BLaER1 treated with 17β-estradiol and CSF1 and Interleukin-3, amounts not matched to agents 10 nM and 100 nM (cell line): ENCODE measurements around the gene WBP2.

Experiments
- H3K27ac ChIP-seq, 11 experiments: shearing (Covaris generic); formaldehyde crosslinking; 2 replicates each; pipeline ENCODE4 v1.8.1; 2022
- H3K27me3 ChIP-seq, 11 experiments: shearing (Covaris generic); formaldehyde crosslinking; 2 replicates each; pipeline ENCODE4 v1.8.1; 2022
- H3K36me3 ChIP-seq, 11 experiments: shearing (Covaris generic); formaldehyde crosslinking; 2 replicates each; pipeline ENCODE4 v1.8.1; 2022
- H3K4me1 ChIP-seq, 10 experiments: shearing (Covaris generic); formaldehyde crosslinking; 2 replicates each; pipeline ENCODE4 v1.8.1; 2022
- H3K4me2 ChIP-seq, 11 experiments: shearing (Covaris generic); formaldehyde crosslinking; 2 replicates each; pipeline ENCODE4 v1.8.1; 2022
- H3K4me3 ChIP-seq, 10 experiments: shearing (Covaris generic); formaldehyde crosslinking; 2 replicates each; pipeline ENCODE4 v1.8.1; 2022
- H3K9ac ChIP-seq, 11 experiments: shearing (Covaris generic); formaldehyde crosslinking; 2 replicates each; pipeline ENCODE4 v1.8.1; 2022
- H3K9me3 ChIP-seq, 11 experiments: shearing (Covaris generic); formaldehyde crosslinking; replicated peaks in 1 of 11; 2 replicates each; pipeline ENCODE4 v1.8.1; 2022
- H4K20me1 ChIP-seq, 11 experiments: shearing (Covaris generic); formaldehyde crosslinking; 2 replicates each; pipeline ENCODE4 v1.8.1; 2022
- Cebpa-rat ChIP-seq, 11 experiments: shearing (Covaris generic); IDR thresholded peaks; 2 replicates each; pipeline ENCODE4 v1.8.1; 2022

WBP2 gene

DNA sequence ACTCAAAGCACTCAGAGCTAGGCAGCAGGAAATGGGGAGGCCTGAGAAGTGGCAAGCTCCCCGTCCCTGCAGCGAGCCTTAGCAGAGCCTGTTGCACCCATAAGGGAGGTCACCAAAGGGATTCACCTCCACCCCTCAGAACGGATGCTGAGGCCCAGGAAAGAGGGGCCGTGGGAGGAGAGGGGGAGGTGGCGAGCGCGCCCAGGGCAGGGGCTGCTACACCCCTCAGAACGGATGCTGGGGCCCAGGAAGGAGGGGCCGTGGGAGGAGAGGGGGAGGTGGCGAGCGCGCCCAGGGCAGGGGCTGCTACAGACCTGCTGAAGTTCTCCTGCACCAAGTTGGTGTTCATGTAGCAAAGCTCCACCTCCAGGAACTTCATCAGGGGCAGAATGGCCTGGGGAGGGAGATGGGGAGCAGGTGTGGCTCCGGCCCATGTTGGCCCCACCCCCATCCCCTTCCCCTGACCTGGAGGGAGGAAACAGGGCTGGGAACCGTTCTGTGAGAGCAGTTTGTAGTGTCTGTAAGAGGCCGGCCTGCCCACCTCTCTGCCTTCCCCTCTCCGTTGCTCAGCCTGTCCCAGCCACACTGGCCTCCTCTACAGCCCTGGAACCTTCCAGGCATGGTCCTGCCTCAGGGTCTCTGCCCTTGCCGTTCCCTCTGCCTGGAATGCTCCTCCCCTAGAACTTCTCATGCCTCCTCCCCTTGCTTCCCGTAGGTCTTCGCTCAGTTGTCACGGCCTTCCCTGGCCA, 22.3 kb downstream of the WBP2 start:
- no peak for TF ChIP-seq Cebpa-rat (IDR thresholded peaks at IDR 0.05)
- peaks cover 40 to 98% (median 73%) of the 10 kb centered on the region in 11 experiments for H3K36me3 ChIP-seq
- no peaks in the 10 kb centered on the region for H3K9me3 ChIP-seq
- H3K27ac ChIP-seq = peak overlapping the region; percentile 42 to 75 (median 69)
- peaks cover 0 to 96% (median 40%) of the 10 kb centered on the region in 11 experiments; a peak in 18 of 22 replicates for H4K20me1 ChIP-seq
- H3K27me3 ChIP-seq = no peaks in the 10 kb centered on the region
- peak overlapping the region; percentile 64 to 93 (median 84) for H3K4me2 ChIP-seq
- peak overlapping the region; percentile 32 to 70 (median 61); a peak in 21 of 22 replicates for H3K9ac ChIP-seq
- peak overlapping the region in 5 of 10 experiments; percentile 22 to 37 (median 31); a peak in 6 of 20 replicates for H3K4me3 ChIP-seq
- peaks cover 71 to 91% (median 81%) of the 10 kb centered on the region in 10 experiments for H3K4me1 ChIP-seq

DNA sequence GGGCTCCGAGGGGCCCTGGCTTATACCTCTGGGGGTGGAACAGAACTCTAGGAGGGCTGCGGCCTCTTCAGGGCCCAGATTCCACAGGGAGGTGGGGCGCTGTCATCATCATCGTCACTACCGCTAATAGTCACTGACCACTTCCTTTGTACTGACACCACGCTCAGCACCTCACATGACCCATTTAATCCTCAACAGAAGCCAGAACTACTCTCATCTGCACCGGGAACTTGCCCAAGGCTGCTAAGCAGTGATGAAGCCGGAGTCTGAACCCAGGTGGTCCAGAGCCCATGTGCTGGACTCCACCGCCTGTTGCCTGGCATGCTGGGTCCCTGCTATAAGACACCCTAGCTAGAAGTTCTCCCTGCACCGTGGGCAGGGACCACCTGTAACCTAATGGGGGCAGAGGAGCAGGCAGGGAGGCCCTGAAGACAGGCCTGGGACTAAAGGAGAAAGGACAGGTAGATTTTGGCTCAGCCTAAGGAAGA, 22.9 kb downstream of the WBP2 start:
- Histone ChIP-seq H3K27me3 (no peaks in the 10 kb centered on the region), H3K4me1 (peaks cover 75 to 91% (median 81%) of the 10 kb centered on the region in 10 experiments), H3K27ac (peak overlapping the region; percentile 42 to 75 (median 69)), H3K4me3 (peak overlapping the region in 5 of 10 experiments; percentile 22 to 37 (median 31); a peak in 6 of 20 replicates), H4K20me1 (peaks cover 2 to 97% (median 44%) of the 10 kb centered on the region in 11 experiments; a peak in 19 of 22 replicates), H3K9me3 (no peaks in the 10 kb centered on the region), H3K4me2 (peak overlapping the region; percentile 64 to 93 (median 84)), H3K9ac (peak overlapping the region; percentile 32 to 70 (median 61); a peak in 21 of 22 replicates), H3K36me3 (peaks cover 40 to 98% (median 75%) of the 10 kb centered on the region in 11 experiments)
- TF ChIP-seq Cebpa-rat (IDR thresholded peaks at IDR 0.05) = no peak

DNA sequence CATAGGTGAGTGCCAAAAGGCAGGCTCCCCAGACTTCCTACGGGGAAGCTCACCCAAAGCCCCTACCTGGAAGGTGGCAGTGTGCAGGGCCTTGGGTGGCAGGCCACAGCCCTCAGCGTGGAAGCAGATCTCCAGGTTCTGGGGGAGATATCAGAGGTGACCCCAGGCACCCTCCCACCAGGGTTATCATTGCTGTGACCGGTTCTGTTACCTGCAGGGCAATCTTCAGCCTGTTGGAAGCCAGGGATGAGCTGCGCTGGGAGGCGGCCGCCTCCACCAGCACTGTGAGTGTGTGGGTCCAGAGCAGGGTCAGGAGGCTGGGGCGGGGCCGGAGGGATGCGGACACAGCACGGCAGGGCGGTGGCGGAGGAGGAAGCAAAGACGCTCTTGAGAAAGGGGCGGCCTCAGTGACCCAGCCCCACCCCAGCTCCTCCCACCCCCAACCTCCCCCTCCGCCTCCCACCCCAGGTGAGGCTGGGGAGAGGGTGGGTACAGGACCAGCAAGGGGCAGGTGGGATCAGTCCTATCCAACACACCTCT, 24.0 kb downstream of the WBP2 start:
- H4K20me1 ChIP-seq = peaks cover 10 to 97% (median 55%) of the 10 kb centered on the region in 11 experiments; a peak in 20 of 22 replicates
- H3K36me3 ChIP-seq = peaks cover 33 to 98% (median 74%) of the 10 kb centered on the region in 11 experiments
- H3K4me3 ChIP-seq = no peak overlapping the region
- H3K4me2 ChIP-seq = no peak overlapping the region
- 0 out of 22 replicates have a peak overlapping the region, but pooled peaks of 1 of the 11 experiments have one; percentile 18 for H3K9ac ChIP-seq
- H3K27ac ChIP-seq = no peak overlapping the region
- no peaks in the 10 kb centered on the region for H3K27me3 ChIP-seq
- TF ChIP-seq Cebpa-rat (IDR thresholded peaks at IDR 0.05) = no peak
- H3K9me3 ChIP-seq = no peaks in the 10 kb centered on the region
- H3K4me1 ChIP-seq = peaks cover 71 to 91% (median 81%) of the 10 kb centered on the region in 10 experiments

DNA sequence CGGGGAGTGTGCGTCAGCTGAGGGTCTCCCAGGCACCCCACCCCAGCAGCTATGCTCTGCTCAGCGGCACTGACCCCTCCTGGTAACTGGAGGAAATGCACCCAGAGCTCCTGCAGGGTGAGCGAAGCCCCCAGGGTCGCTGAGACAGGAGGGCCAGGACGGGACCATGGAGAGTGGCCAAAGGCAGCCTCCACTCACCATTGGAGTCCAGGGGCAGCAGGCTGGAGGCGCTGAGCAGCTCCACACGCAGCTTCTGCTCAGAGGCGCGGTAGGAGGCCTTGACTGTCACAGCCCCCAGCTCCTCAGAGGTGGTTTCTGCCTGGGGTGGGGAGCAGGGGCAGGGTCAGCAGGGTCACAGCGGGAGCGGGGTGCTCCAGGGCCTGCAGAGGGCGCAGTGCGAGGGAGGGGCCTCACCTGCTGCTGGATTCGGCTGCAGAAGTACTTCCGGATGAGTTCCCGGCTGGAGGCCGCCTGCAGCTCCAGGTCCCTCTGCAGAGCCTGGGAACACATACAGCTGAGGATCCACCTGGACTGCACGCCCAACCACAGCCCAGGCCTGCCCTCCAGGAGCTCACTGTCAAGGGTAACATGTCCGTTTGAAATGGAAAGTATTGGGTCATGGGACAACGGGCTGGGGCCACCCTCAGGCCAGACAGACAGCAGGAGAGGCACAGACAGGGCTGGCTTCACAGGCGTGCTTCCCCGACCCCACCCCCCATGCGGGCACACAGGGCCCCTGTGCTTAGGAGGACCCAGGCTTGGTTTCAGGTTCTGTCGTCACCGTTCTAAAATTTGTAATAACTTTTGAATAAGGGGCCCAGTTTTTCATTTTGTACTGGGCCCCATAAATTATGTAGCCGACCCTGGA, 24.7 kb downstream of the WBP2 start:
- Histone ChIP-seq H3K9me3 (no peaks in the 10 kb centered on the region), H3K27ac (0 out of 22 replicates have a peak overlapping the region, but pooled peaks of 1 of the 11 experiments have one; percentile 6), H3K27me3 (no peaks in the 10 kb centered on the region), H3K9ac (0 out of 22 replicates have a peak overlapping the region, but pooled peaks of 1 of the 11 experiments have one; percentile 18), H3K4me3 (no peak overlapping the region), H4K20me1 (peaks cover 11 to 97% (median 54%) of the 10 kb centered on the region in 11 experiments; a peak in 20 of 22 replicates), H3K36me3 (peaks cover 40 to 98% (median 69%) of the 10 kb centered on the region in 11 experiments), H3K4me2 (no peak overlapping the region), H3K4me1 (peaks cover 66 to 90% (median 81%) of the 10 kb centered on the region in 10 experiments)
- no peak for TF ChIP-seq Cebpa-rat (IDR thresholded peaks at IDR 0.05)

DNA sequence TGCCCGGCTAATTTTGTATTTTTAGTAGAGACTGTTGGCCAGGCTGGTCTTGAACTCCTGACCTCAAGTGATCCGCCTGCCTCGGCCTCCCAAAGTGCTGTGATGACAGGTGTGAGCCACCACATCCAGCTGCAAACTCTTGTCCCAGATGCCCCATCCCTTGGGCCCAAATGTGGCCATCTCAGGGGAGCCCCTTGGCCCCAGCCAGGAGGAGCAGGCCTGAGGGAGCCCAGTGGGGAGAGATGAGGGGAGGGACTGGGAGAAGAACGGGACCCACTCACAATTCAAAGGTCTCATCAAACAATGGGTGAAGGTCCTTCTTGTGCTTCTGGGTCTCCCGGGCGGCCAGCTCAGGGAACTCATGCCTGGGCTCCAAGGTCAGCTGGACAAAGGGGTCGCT, 25.4 kb downstream of the WBP2 start:
- H3K9ac ChIP-seq = no peak overlapping the region
- no peaks in the 10 kb centered on the region for H3K9me3 ChIP-seq
- H3K4me1 ChIP-seq = peaks cover 66 to 85% (median 78%) of the 10 kb centered on the region in 10 experiments
- H3K27me3 ChIP-seq = no peaks in the 10 kb centered on the region
- TF ChIP-seq Cebpa-rat (IDR thresholded peaks at IDR 0.05) = no peak
- peaks cover 13 to 97% (median 50%) of the 10 kb centered on the region in 11 experiments; a peak in 20 of 22 replicates for H4K20me1 ChIP-seq
- no peak overlapping the region for H3K4me3 ChIP-seq
- peaks cover 45 to 97% (median 65%) of the 10 kb centered on the region in 11 experiments for H3K36me3 ChIP-seq
- H3K4me2 ChIP-seq = no peak overlapping the region
- 0 out of 22 replicates have a peak overlapping the region, but pooled peaks of 1 of the 11 experiments have one; percentile 6 for H3K27ac ChIP-seq

DNA sequence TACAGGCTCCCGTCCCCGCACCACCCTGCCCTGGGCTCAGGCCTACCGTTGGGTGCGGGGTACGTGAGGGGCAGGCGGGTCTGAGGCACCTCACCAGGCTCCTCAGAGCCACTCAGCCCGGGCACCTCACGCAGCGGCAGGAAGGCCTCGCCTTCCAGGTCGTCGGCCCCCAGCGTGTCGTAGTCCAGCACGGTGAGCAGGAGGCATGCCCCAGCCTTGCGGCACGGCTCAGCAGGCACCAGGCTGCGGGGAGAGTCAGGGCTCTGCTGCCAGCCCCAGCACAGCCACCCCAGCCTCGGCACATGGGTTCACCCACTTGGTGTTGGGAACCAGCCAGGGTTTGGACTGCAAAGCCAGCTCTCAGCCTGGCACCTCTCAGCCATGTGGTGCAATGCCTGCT, 26.4 kb downstream of the WBP2 start:
- Histone ChIP-seq H3K4me1 (peaks cover 58 to 77% (median 71%) of the 10 kb centered on the region in 10 experiments), H3K27ac (peak overlapping the region in 5 of 11 experiments; percentile 21 to 71 (median 67); a peak in 3 of 22 replicates), H3K9me3 (no peaks in the 10 kb centered on the region), H3K4me3 (no peak overlapping the region), H3K4me2 (peak overlapping the region in 9 of 11 experiments; percentile 57 to 88 (median 78); a peak in 10 of 22 replicates), H3K9ac (peak overlapping the region in 5 of 11 experiments; percentile 24 to 74 (median 68); a peak in 5 of 22 replicates), H4K20me1 (peaks cover 9 to 97% (median 39%) of the 10 kb centered on the region in 11 experiments; a peak in 19 of 22 replicates), H3K36me3 (peaks cover 52 to 96% (median 66%) of the 10 kb centered on the region in 11 experiments), H3K27me3 (no peaks in the 10 kb centered on the region)
- TF ChIP-seq Cebpa-rat (IDR thresholded peaks at IDR 0.05) = no peak

DNA sequence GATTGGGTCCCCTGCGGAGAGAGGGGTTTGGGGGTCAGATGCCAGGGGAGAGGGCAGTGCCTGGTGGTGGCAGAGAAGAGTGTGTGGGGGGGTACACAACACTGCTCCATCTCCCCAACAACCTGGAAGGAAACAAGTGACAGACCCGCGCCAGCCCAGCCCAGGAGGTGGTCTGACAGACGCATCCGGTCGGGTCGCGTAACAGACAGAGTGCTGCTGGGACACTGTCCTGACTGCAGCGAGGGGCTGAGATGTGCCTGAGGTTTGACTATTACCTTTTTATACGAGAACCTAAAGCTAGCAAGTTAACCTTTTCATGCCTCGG, 27.1 kb downstream of the WBP2 start:
- no peaks in the 10 kb centered on the region for H3K27me3 ChIP-seq
- H3K36me3 ChIP-seq = peaks cover 56 to 96% (median 68%) of the 10 kb centered on the region in 11 experiments
- TF ChIP-seq Cebpa-rat (IDR thresholded peaks at IDR 0.05) = no peak
- H3K27ac ChIP-seq = peak overlapping the region in 9 of 11 experiments; percentile 21 to 80 (median 68); a peak in 16 of 22 replicates
- peak overlapping the region; percentile 5 to 74 (median 66); a peak in 18 of 22 replicates for H3K9ac ChIP-seq
- peaks cover 51 to 72% (median 64%) of the 10 kb centered on the region in 10 experiments for H3K4me1 ChIP-seq
- H4K20me1 ChIP-seq = peaks cover 7 to 97% (median 45%) of the 10 kb centered on the region in 11 experiments; a peak in 19 of 22 replicates
- H3K4me2 ChIP-seq = peak overlapping the region; percentile 57 to 88 (median 78)
- H3K4me3 ChIP-seq = peak overlapping the region in 3 of 10 experiments; percentile 9 to 36 (median 22); a peak in 5 of 20 replicates
- no peaks in the 10 kb centered on the region for H3K9me3 ChIP-seq
